ENCODE data around the gene SPATA46.
"Not testable (repeated sequence)": the region's sequence is repeated elsewhere in the genome, so short reads cannot be mapped to it uniquely, and the experiment has no call there.

The SPATA46 gene

GRCh38 chr1:162357681-162358266 is 18.9 kb downstream of the SPATA46 start:
- H3K9me3 ChIP-seq (ENCODE audit: control insufficient read depth, low read length) = no peaks in the 10 kb centered on the region
- H3K4me3 ChIP-seq (ENCODE audit: insufficient read depth, low read depth, low read length) = no peak overlapping the region
- H3K36me3 ChIP-seq (ENCODE audit: control insufficient read depth, insufficient read depth, low read length) = no peaks in the 10 kb centered on the region
- peaks cover 3% of the 10 kb centered on the region for H3K4me1 ChIP-seq (ENCODE audit: control insufficient read depth, insufficient read depth, low read length)
- WGBS, 2 experiments = 61 to 63% methylated on average over 4 of the region's 5 CpGs
- H3K27ac ChIP-seq (ENCODE audit: insufficient read depth, low read depth, low read length, poor library complexity, severe bottlenecking) = no peak overlapping the region
- H3K27me3 ChIP-seq (ENCODE audit: control insufficient read depth, insufficient read depth, low read length, poor library complexity, severe bottlenecking) = no peaks in the 10 kb centered on the region

- WGBS, 2 experiments = 81 to 82% methylated on average over 5 of the region's 5 CpGs
- no peaks in the 10 kb centered on the region for H3K36me3 ChIP-seq (ENCODE audit: control insufficient read depth, insufficient read depth, low read length)
- peaks cover 3% of the 10 kb centered on the region for H3K4me1 ChIP-seq (ENCODE audit: control insufficient read depth, insufficient read depth, low read length)
- no peaks in the 10 kb centered on the region for H3K27me3 ChIP-seq (ENCODE audit: control insufficient read depth, insufficient read depth, low read length, poor library complexity, severe bottlenecking)
- H3K9me3 ChIP-seq (ENCODE audit: control insufficient read depth, low read length) = no peaks in the 10 kb centered on the region
- H3K27ac ChIP-seq (ENCODE audit: insufficient read depth, low read depth, low read length, poor library complexity, severe bottlenecking) = no peak overlapping the region
- H3K4me3 ChIP-seq (ENCODE audit: insufficient read depth, low read depth, low read length) = no peak overlapping the region
Observed at GRCh38 chr1:162353702-162354101, 23.0 kb downstream of the SPATA46 start.

GRCh38 chr1:162353078-162353477 is 23.6 kb downstream of the SPATA46 start:
- Histone ChIP-seq H3K27me3 (ENCODE audit: control insufficient read depth, insufficient read depth, low read length, poor library complexity, severe bottlenecking) (no peaks in the 10 kb centered on the region), H3K27ac (ENCODE audit: insufficient read depth, low read depth, low read length, poor library complexity, severe bottlenecking) (no peak overlapping the region), H3K9me3 (ENCODE audit: control insufficient read depth, low read length) (no peaks in the 10 kb centered on the region), H3K4me1 (ENCODE audit: control insufficient read depth, insufficient read depth, low read length) (peaks cover 3% of the 10 kb centered on the region), H3K36me3 (ENCODE audit: control insufficient read depth, insufficient read depth, low read length) (no peaks in the 10 kb centered on the region), H3K4me3 (ENCODE audit: insufficient read depth, low read depth, low read length) (no peak overlapping the region)
- 92% methylated on average over 9 of the region's 9 CpGs for WGBS, 2 experiments

GRCh38 chr1:162351874-162352273 is 24.8 kb downstream of the SPATA46 start:
- H3K4me1 ChIP-seq (ENCODE audit: control insufficient read depth, insufficient read depth, low read length); H3K9me3 ChIP-seq (ENCODE audit: control insufficient read depth, low read length); H3K4me3 ChIP-seq (ENCODE audit: insufficient read depth, low read depth, low read length); H3K27me3 ChIP-seq (ENCODE audit: control insufficient read depth, insufficient read depth, low read length, poor library complexity, severe bottlenecking); H3K36me3 ChIP-seq (ENCODE audit: control insufficient read depth, insufficient read depth, low read length); H3K27ac ChIP-seq (ENCODE audit: insufficient read depth, low read depth, low read length, poor library complexity, severe bottlenecking): not testable (repeated sequence)
- 93 to 97% methylated on average over 3 of the region's 4 CpGs for WGBS, 2 experiments

GRCh38 chr1:162351246-162351842 is 25.3 kb downstream of the SPATA46 start:
- Histone ChIP-seq H3K36me3 (ENCODE audit: control insufficient read depth, insufficient read depth, low read length) (no peaks in the 10 kb centered on the region), H3K4me1 (ENCODE audit: control insufficient read depth, insufficient read depth, low read length) (peaks cover 3% of the 10 kb centered on the region), H3K9me3 (ENCODE audit: control insufficient read depth, low read length) (no peaks in the 10 kb centered on the region), H3K27ac (ENCODE audit: insufficient read depth, low read depth, low read length, poor library complexity, severe bottlenecking) (no peak overlapping the region), H3K4me3 (ENCODE audit: insufficient read depth, low read depth, low read length) (no peak overlapping the region), H3K27me3 (ENCODE audit: control insufficient read depth, insufficient read depth, low read length, poor library complexity, severe bottlenecking) (no peaks in the 10 kb centered on the region)
- WGBS, 2 experiments = 94 to 96% methylated on average over 6 of the region's 6 CpGs

GRCh38 chr1:162349635-162350330 is 26.9 kb downstream of the SPATA46 start:
- 74 to 80% methylated on average over 11 of the region's 11 CpGs for WGBS, 2 experiments
- H3K4me3 ChIP-seq (ENCODE audit: insufficient read depth, low read depth, low read length) = no peak overlapping the region
- no peak overlapping the region for H3K27ac ChIP-seq (ENCODE audit: insufficient read depth, low read depth, low read length, poor library complexity, severe bottlenecking)
- no peaks in the 10 kb centered on the region for H3K27me3 ChIP-seq (ENCODE audit: control insufficient read depth, insufficient read depth, low read length, poor library complexity, severe bottlenecking)
- H3K4me1 ChIP-seq (ENCODE audit: control insufficient read depth, insufficient read depth, low read length) = peaks cover 3% of the 10 kb centered on the region
- no peaks in the 10 kb centered on the region for H3K9me3 ChIP-seq (ENCODE audit: control insufficient read depth, low read length)
- H3K36me3 ChIP-seq (ENCODE audit: control insufficient read depth, insufficient read depth, low read length) = no peaks in the 10 kb centered on the region

GRCh38 chr1:162347281-162347680 is 29.4 kb downstream of the SPATA46 start:
- H3K27ac ChIP-seq (ENCODE audit: insufficient read depth, low read depth, low read length, poor library complexity, severe bottlenecking) = no peak overlapping the region
- no peaks in the 10 kb centered on the region for H3K9me3 ChIP-seq (ENCODE audit: control insufficient read depth, low read length)
- no peaks in the 10 kb centered on the region for H3K36me3 ChIP-seq (ENCODE audit: control insufficient read depth, insufficient read depth, low read length)
- H3K27me3 ChIP-seq (ENCODE audit: control insufficient read depth, insufficient read depth, low read length, poor library complexity, severe bottlenecking) = no peaks in the 10 kb centered on the region
- WGBS, 2 experiments = 67% methylated on average over 3 of the region's 3 CpGs
- no peaks in the 10 kb centered on the region for H3K4me1 ChIP-seq (ENCODE audit: control insufficient read depth, insufficient read depth, low read length)
- H3K4me3 ChIP-seq (ENCODE audit: insufficient read depth, low read depth, low read length) = no peak overlapping the region

GRCh38 chr1:162343470-162343869 is 33.2 kb downstream of the SPATA46 start:
- WGBS, 2 experiments = 90 to 96% methylated on average over 5 of the region's 5 CpGs

GRCh38 chr1:162342452-162342983 is 34.1 kb downstream of the SPATA46 start:
- 97 to 100% methylated on average over 1 of the region's 1 CpG for WGBS, 2 experiments
- Histone ChIP-seq H3K4me1 (ENCODE audit: control insufficient read depth, insufficient read depth, low read length) (no peaks in the 10 kb centered on the region), H3K4me3 (ENCODE audit: insufficient read depth, low read depth, low read length) (no peak overlapping the region), H3K9me3 (ENCODE audit: control insufficient read depth, low read length) (no peaks in the 10 kb centered on the region), H3K27ac (ENCODE audit: insufficient read depth, low read depth, low read length, poor library complexity, severe bottlenecking) (no peak overlapping the region), H3K27me3 (ENCODE audit: control insufficient read depth, insufficient read depth, low read length, poor library complexity, severe bottlenecking) (no peaks in the 10 kb centered on the region), H3K36me3 (ENCODE audit: control insufficient read depth, insufficient read depth, low read length) (no peaks in the 10 kb centered on the region)

More at GRCh38 chr1:162343470-162343869, 33.2 kb downstream of the SPATA46 start:
- Histone ChIP-seq H3K36me3 (ENCODE audit: control insufficient read depth, insufficient read depth, low read length) (no peaks in the 10 kb centered on the region), H3K9me3 (ENCODE audit: control insufficient read depth, low read length) (no peaks in the 10 kb centered on the region), H3K27me3 (ENCODE audit: control insufficient read depth, insufficient read depth, low read length, poor library complexity, severe bottlenecking) (no peaks in the 10 kb centered on the region), H3K27ac (ENCODE audit: insufficient read depth, low read depth, low read length, poor library complexity, severe bottlenecking) (no peak overlapping the region), H3K4me3 (ENCODE audit: insufficient read depth, low read depth, low read length) (no peak overlapping the region), H3K4me1 (ENCODE audit: control insufficient read depth, insufficient read depth, low read length) (no peaks in the 10 kb centered on the region)

GRCh38 chr1:162336621-162337285 is 39.9 kb downstream of the SPATA46 start:
- H3K4me1 ChIP-seq (ENCODE audit: control insufficient read depth, insufficient read depth, low read length) = peaks cover 11% of the 10 kb centered on the region
- WGBS, 2 experiments = 88 to 91% methylated on average over 7 of the region's 7 CpGs
- no peaks in the 10 kb centered on the region for H3K27me3 ChIP-seq (ENCODE audit: control insufficient read depth, insufficient read depth, low read length, poor library complexity, severe bottlenecking)
- H3K27ac ChIP-seq (ENCODE audit: insufficient read depth, low read depth, low read length, poor library complexity, severe bottlenecking) = no peak overlapping the region
- H3K9me3 ChIP-seq (ENCODE audit: control insufficient read depth, low read length) = no peaks in the 10 kb centered on the region
- H3K36me3 ChIP-seq (ENCODE audit: control insufficient read depth, insufficient read depth, low read length) = no peaks in the 10 kb centered on the region
- H3K4me3 ChIP-seq (ENCODE audit: insufficient read depth, low read depth, low read length) = no peak overlapping the region

All from ectodermal cell (in vitro differentiated cells).